Measurements from ENCODE around the gene RAB4B.

RAB4B gene

DNA sequence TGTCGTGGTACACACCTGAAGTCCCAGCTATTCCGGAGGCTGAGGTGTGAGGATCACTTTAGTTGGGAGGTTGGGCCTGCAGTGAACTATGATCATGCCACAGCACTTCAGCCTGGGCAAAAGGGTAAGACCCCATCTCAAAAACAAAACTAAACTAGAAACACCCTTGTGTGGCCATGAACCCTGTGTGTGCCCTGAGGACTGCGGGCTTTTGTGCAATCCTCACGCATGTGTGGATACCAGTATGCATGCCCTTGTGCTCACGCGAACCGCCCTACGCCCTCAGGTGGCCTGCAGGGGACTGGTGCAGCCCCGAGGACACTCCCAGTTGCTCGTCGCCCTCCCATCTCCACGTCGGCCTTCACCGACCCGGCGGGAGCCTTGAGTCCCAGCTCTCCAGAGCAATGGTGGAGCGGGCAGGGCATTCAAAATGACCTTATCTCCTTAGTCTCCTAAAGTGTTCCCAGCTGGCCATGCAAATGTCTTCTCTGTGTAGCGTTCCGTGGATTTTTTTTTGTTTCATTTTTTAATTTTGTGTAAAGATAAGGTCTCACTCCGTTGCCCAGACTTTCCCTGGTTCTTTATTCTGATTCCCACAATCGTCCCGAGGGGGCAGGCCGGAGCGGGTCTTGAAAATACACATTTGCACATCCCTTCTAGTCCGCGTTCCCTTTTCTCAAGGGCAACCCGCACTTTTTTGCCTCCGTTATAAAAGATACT, 20.1 kb downstream of the RAB4B start:
- no peak overlapping the region for H2BK120ac ChIP-seq (ENCODE audit: low read depth, low read length)
- no peak overlapping the region for H4K8ac ChIP-seq (ENCODE audit: low read depth, low read length)
- H3K27ac ChIP-seq (replicated peaks; ENCODE audit: low read length) = peak overlapping the region; percentile 73
- H4K91ac ChIP-seq (ENCODE audit: low read depth, low read length, poor library complexity) = no peak overlapping the region
- H2AK5ac ChIP-seq (ENCODE audit: low read depth, low read length) = peak overlapping the region; percentile 68
- H2BK5ac ChIP-seq (ENCODE audit: low read length) = no peak overlapping the region
- H3K4me2 ChIP-seq (ENCODE audit: insufficient read depth, low read length, poor library complexity, severe bottlenecking) = peak overlapping the region; percentile 59
- no peaks in the 10 kb centered on the region for H3K27me3 ChIP-seq (ENCODE audit: control insufficient read depth in 3 of 3, insufficient read depth in 3 of 3, low read depth in 1 of 3, low read length in 3 of 3)
- DNase-seq (ENCODE audit: low spot score) = peak; percentile 58
- H3K4me1 ChIP-seq (ENCODE audit: control insufficient read depth in 2 of 2, insufficient read depth in 1 of 2, low read depth in 1 of 2, low read length in 2 of 2) = peaks cover 24 to 28% of the 10 kb centered on the region in 2 donors
- no peaks in the 10 kb centered on the region for H3K9me3 ChIP-seq (replicated peaks in 1 of 2; ENCODE audit: control insufficient read depth in 2 of 2, insufficient read depth in 1 of 2, low read depth in 1 of 2, low read length in 2 of 2)
- H3K36me3 ChIP-seq (replicated peaks in 1 of 2; ENCODE audit: control insufficient read depth in 2 of 2, insufficient read depth in 2 of 2, low read length in 2 of 2) = peaks cover 17 to 32% of the 10 kb centered on the region in 2 donors
- peak overlapping the region; percentile 53 to 76 for H3K4me3 ChIP-seq (ENCODE audit: low read length in 2 of 2)
- H3K4ac ChIP-seq (ENCODE audit: low read length) = peak overlapping the region; percentile 69
- WGBS, 2 donors (ENCODE audit: extremely low coverage in 2 of 2, insufficient read length in 2 of 2, insufficient replicate concordance in 1 of 2) = no CpG with 5 or more reads among the region's 28 CpGs
- peaks cover 18% of the 10 kb centered on the region for H3K79me1 ChIP-seq (ENCODE audit: low read depth, low read length)
- H3K9ac ChIP-seq (ENCODE audit: low read depth, low read length, poor library complexity) = no peak overlapping the region
- peak overlapping the region; percentile 91 for H3K18ac ChIP-seq (ENCODE audit: low read length)
- H2AFZ ChIP-seq (ENCODE audit: low read length) = peak overlapping the region; percentile 85
- H3K14ac ChIP-seq (ENCODE audit: low read length) = no peak overlapping the region
- no peak overlapping the region for H2BK15ac ChIP-seq (ENCODE audit: low read length)
- H2BK12ac ChIP-seq (ENCODE audit: low read length) = peak overlapping the region; percentile 16
- peak overlapping the region; percentile 67 for H3K23ac ChIP-seq (ENCODE audit: low read depth, low read length, poor library complexity)

DNA sequence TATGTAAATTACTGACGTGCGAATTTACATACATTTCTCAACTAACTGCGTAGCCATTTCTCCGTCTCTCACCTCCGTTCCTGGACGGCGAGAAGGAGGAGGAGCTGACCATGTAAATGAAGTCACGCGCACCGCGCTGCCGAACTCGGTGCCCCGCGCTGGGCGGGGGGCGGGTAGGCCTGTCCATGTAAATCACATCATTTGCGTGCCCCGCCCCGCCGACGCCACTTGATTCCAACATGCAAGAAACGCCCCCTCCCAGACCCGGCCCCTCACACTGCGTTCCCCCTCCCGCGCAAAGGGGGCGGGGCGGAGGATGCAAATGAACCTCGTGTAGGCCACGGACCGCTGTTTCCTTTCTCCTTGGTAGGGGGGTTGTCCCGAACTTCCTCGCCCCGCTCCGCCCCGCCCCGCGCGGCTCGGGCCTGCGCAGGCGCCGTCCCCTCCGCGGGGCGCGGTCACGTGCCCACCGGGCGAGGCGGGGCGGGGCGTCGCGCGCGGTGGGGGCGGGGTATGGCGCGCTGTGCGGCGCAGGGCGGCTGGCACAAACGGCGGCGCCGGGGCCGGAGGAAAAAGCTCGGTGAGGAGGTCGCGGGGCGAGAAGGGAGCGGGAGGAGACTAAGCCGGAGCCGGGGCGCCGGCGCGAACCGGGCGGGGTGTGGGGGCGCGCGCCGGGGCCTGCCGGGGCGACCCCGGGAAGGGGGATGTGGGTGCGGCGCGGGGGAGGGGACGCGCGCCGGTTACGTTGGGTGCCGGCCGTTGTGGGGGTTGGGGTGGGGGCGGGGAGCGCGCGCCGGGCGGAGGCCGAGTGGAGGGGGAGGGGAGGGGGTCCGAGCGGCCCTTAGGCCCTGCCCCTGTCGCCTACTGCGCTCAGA, 20.9 kb downstream of the RAB4B start, which contains the start of gene EGLN2:
Gene EGLN2, plus strand, starts transcription at position 509 of the 875 bp plus-strand sequence. CDS start 1,382 bp downstream, outside the sequence.
- Histone ChIP-seq H3K4me2 (ENCODE audit: insufficient read depth, low read length, poor library complexity, severe bottlenecking) (peak within 1 kb of the TSS; percentile 60), H2AFZ (ENCODE audit: low read length) (peak within 1 kb of the TSS; percentile 86), H3K4me1 (ENCODE audit: control insufficient read depth in 2 of 2, insufficient read depth in 1 of 2, low read depth in 1 of 2, low read length in 2 of 2) (peaks cover 32 to 33% of the 10 kb centered on the region in 2 donors), H3K79me1 (ENCODE audit: low read depth, low read length) (peaks cover 23% of the 10 kb centered on the region), H2BK5ac (ENCODE audit: low read length) (peak within 1 kb of the TSS; percentile 88), H3K9ac (ENCODE audit: low read depth, low read length, poor library complexity) (peak within 1 kb of the TSS; percentile 93), H3K9me3 (replicated peaks in 1 of 2; ENCODE audit: control insufficient read depth in 2 of 2, insufficient read depth in 1 of 2, low read depth in 1 of 2, low read length in 2 of 2) (no peaks in the 10 kb centered on the region), H4K8ac (ENCODE audit: low read depth, low read length) (no peak within 1 kb of the TSS), H2BK120ac (ENCODE audit: low read depth, low read length) (peak within 1 kb of the TSS; percentile 38), H2BK15ac (ENCODE audit: low read length) (no peak within 1 kb of the TSS), H4K91ac (ENCODE audit: low read depth, low read length, poor library complexity) (no peak within 1 kb of the TSS), H3K36me3 (replicated peaks in 1 of 2; ENCODE audit: control insufficient read depth in 2 of 2, insufficient read depth in 2 of 2, low read length in 2 of 2) (peaks cover 21 to 40% of the 10 kb centered on the region in 2 donors), H3K23ac (ENCODE audit: low read depth, low read length, poor library complexity) (peak within 1 kb of the TSS; percentile 92), H3K14ac (ENCODE audit: low read length) (peak within 1 kb of the TSS; percentile 95), H3K4me3 (ENCODE audit: low read length in 2 of 2) (peak within 1 kb of the TSS; percentile 91 to 98), H3K27me3 (ENCODE audit: control insufficient read depth in 3 of 3, insufficient read depth in 3 of 3, low read depth in 1 of 3, low read length in 3 of 3) (no peaks in the 10 kb centered on the region), H3K18ac (ENCODE audit: low read length) (peak within 1 kb of the TSS; percentile 99), H3K4ac (ENCODE audit: low read length) (peak within 1 kb of the TSS; percentile 69), H2AK5ac (ENCODE audit: low read depth, low read length) (peak within 1 kb of the TSS; percentile 68), H2BK12ac (ENCODE audit: low read length) (peak within 1 kb of the TSS; percentile 16), H3K27ac (replicated peaks; ENCODE audit: low read length) (peak within 1 kb of the TSS; percentile 80)
- no CpG with 5 or more reads among the region's 110 CpGs for WGBS, 2 donors (ENCODE audit: extremely low coverage in 2 of 2, insufficient read length in 2 of 2, insufficient replicate concordance in 1 of 2)
- DNase-seq (ENCODE audit: low spot score) = peak; percentile 100

DNA sequence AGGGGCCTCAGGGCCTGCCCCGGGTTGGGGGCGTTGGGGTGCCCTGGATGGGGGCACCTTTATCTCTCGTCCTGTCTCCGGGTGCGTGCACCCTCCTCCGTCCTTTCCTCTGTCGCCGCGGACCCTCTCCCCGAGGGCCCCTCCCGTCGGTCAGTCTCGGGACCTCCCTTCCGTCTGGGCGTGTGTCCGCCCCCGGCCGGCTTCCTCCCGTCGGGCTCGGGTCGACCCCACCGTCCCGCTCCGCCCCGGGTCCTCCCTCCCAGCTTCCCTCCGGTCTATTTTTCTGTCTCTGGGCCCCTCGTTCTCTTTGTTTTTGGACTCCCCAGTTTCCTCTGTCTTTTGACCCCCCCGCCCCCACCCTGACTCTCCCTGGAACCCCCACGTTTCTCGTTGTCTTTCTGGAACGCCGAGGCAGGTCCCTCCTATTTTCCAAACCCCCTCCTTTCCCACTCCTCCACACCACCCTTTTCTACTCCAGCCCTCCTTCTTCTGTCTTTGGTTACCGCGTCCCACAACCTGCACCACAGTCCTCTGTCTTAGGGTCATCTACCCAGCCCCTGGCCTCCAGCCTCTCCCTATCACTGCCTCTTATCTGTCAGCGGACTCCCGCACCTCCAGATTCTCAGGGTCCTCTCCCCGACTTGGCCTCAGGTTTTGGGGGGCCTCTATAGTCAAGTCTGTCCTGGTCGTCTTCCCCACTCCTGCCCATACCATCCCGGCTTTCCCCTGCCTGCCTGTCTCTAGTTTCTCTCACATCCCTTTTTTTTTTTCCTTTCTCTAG, 21.7 kb downstream of the RAB4B start:
- Histone ChIP-seq H3K9ac (ENCODE audit: low read depth, low read length, poor library complexity) (peak overlapping the region; percentile 93), H3K4ac (ENCODE audit: low read length) (no peak overlapping the region), H3K27me3 (ENCODE audit: control insufficient read depth in 3 of 3, insufficient read depth in 3 of 3, low read depth in 1 of 3, low read length in 3 of 3) (no peaks in the 10 kb centered on the region), H3K4me2 (ENCODE audit: insufficient read depth, low read length, poor library complexity, severe bottlenecking) (peak overlapping the region; percentile 60), H3K36me3 (replicated peaks in 1 of 2; ENCODE audit: control insufficient read depth in 2 of 2, insufficient read depth in 2 of 2, low read length in 2 of 2) (peaks cover 28 to 48% of the 10 kb centered on the region in 2 donors), H3K4me3 (ENCODE audit: low read length in 2 of 2) (peak overlapping the region; percentile 91 to 98), H2BK15ac (ENCODE audit: low read length) (no peak overlapping the region), H2BK12ac (ENCODE audit: low read length) (no peak overlapping the region), H3K79me1 (ENCODE audit: low read depth, low read length) (peaks cover 26% of the 10 kb centered on the region), H2BK5ac (ENCODE audit: low read length) (peak overlapping the region; percentile 88), H4K8ac (ENCODE audit: low read depth, low read length) (no peak overlapping the region), H3K27ac (replicated peaks; ENCODE audit: low read length) (peak overlapping the region; percentile 80), H2AFZ (ENCODE audit: low read length) (peak overlapping the region; percentile 86), H2BK120ac (ENCODE audit: low read depth, low read length) (peak overlapping the region; percentile 38), H3K18ac (ENCODE audit: low read length) (peak overlapping the region; percentile 99), H4K91ac (ENCODE audit: low read depth, low read length, poor library complexity) (no peak overlapping the region), H3K4me1 (ENCODE audit: control insufficient read depth in 2 of 2, insufficient read depth in 1 of 2, low read depth in 1 of 2, low read length in 2 of 2) (peaks cover 33 to 36% of the 10 kb centered on the region in 2 donors), H3K9me3 (replicated peaks in 1 of 2; ENCODE audit: control insufficient read depth in 2 of 2, insufficient read depth in 1 of 2, low read depth in 1 of 2, low read length in 2 of 2) (no peaks in the 10 kb centered on the region), H2AK5ac (ENCODE audit: low read depth, low read length) (peak overlapping the region; percentile 48), H3K23ac (ENCODE audit: low read depth, low read length, poor library complexity) (peak overlapping the region; percentile 92), H3K14ac (ENCODE audit: low read length) (peak overlapping the region; percentile 95)
- DNase-seq (ENCODE audit: low spot score) = no peak
- no CpG with 5 or more reads among the region's 40 CpGs for WGBS, 2 donors (ENCODE audit: extremely low coverage in 2 of 2, insufficient read length in 2 of 2, insufficient replicate concordance in 1 of 2)
